ENCODE measurements around the gene CNGA3.
A peak's percentile ranks its signal among the peaks of the same experiment; 100 is the strongest.

The CNGA3 gene

DNA sequence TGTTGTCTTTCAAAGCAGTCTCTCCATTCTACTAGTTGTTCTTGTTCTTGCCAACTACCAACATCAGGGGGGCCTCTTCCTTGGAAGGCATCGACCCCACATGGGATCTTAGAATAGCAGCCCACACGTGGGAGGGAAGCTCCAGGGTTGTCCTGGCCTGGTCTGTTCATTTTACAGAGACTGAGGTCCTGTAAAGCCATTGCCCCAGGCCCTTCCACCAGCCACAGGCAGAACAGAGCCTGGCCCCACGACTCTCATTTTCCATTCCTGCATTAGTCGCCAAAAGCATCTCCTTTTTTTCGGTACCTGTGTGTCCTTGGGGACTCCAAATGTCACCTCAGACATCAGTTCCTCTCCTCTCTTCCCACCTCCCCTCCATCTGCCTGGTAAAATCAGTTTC lies 28.0 kb downstream of the CNGA3 start:
- in situ Hi-C loops (cut with HindIII; ENCODE audit: low sequenced_read_pairs) = no loop called here
- no peak for TF ChIP-seq CTCF (IDR thresholded peaks at IDR 0.05; ENCODE audit: low read depth, low read length, missing control alignments)
- no peak for DNase-seq (ENCODE audit: low read depth)
- H3K4me3 ChIP-seq (ENCODE audit: low read depth, low read length) = no peak overlapping the region

- DNase-seq (ENCODE audit: low read depth) = no peak
- no peak for TF ChIP-seq CTCF (IDR thresholded peaks at IDR 0.05; ENCODE audit: low read depth, low read length, missing control alignments)
- no peak overlapping the region for H3K4me3 ChIP-seq (ENCODE audit: low read depth, low read length)
- in situ Hi-C loops (cut with HindIII; ENCODE audit: low sequenced_read_pairs) = loop anchor here (25.0 kb wide), 1 partner anchor 563 kb away; no protein-coding TSS in a partner anchor
These were observed 28.8 kb downstream of the CNGA3 start for GRCh38 chr2:98374958-98375570.

- TF ChIP-seq CTCF (IDR thresholded peaks at IDR 0.05; ENCODE audit: low read depth, low read length, missing control alignments) = no peak
- DNase-seq (ENCODE audit: low read depth) = no peak
- in situ Hi-C loops (cut with HindIII; ENCODE audit: low sequenced_read_pairs) = loop anchor here (25.0 kb wide), 1 partner anchor 564 kb away; no protein-coding TSS in a partner anchor
- H3K4me3 ChIP-seq (ENCODE audit: low read depth, low read length) = no peak overlapping the region
These were observed 30.1 kb downstream of the CNGA3 start for GRCh38 chr2:98376301-98376910.

- H3K4me3 ChIP-seq (ENCODE audit: low read depth, low read length) = no peak overlapping the region
- in situ Hi-C loops (cut with HindIII; ENCODE audit: low sequenced_read_pairs) = loop anchor here (25.0 kb wide), 1 partner anchor 565 kb away; no protein-coding TSS in a partner anchor
- no peak for TF ChIP-seq CTCF (IDR thresholded peaks at IDR 0.05; ENCODE audit: low read depth, low read length, missing control alignments)
- DNase-seq (ENCODE audit: low read depth) = peak; percentile 59
These were observed 30.7 kb downstream of the CNGA3 start for GRCh38 chr2:98376996-98377395.

DNA sequence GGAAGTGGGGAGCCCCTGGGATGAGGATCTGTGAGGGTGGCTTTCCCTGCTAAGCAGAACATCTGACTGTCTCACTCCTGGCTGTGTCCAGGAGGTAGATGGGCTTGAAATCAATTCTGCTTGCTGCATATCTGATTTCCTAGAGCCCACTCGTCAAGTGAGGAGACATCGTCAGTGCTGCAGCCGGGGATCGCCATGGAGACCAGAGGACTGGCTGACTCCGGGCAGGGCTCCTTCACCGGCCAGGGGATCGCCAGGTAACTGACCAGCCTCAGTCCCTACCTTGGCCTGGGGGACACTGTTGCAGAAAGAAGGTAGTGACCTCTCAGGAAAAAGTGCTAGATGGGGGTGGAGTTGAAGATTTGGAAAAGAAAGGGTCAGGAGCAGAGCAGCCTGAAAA lies 31.3 kb downstream of the CNGA3 start:
- no peak for DNase-seq (ENCODE audit: low read depth)
- in situ Hi-C loops (cut with HindIII; ENCODE audit: low sequenced_read_pairs) = loop anchor here (25.0 kb wide), 1 partner anchor 565 kb away; no protein-coding TSS in a partner anchor
- no peak for TF ChIP-seq CTCF (IDR thresholded peaks at IDR 0.05; ENCODE audit: low read depth, low read length, missing control alignments)
- no peak overlapping the region for H3K4me3 ChIP-seq (ENCODE audit: low read depth, low read length)

DNA sequence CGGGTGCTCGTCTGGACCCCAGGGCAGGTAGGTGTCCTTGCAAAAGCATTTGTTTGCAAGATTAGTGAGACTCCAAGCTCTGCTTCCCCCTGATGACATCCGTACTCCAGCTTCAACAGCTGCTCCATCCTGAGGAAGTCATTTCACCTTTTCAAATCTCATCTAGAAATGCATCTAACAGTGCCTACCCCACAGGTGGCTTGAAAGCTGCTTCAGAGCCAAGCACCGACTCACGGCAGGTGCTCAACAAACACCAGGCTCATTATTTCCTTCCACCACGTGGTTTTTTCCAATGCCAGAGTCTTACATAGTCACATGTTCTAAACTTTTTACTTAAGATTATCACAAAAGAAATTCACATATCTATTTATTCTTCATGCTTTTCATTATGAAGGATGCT lies 31.9 kb downstream of the CNGA3 start:
- in situ Hi-C loops (cut with HindIII; ENCODE audit: low sequenced_read_pairs) = loop anchor here (25.0 kb wide), 1 partner anchor 566 kb away; no protein-coding TSS in a partner anchor
- no peak for TF ChIP-seq CTCF (IDR thresholded peaks at IDR 0.05; ENCODE audit: low read depth, low read length, missing control alignments)
- no peak for DNase-seq (ENCODE audit: low read depth)
- no peak overlapping the region for H3K4me3 ChIP-seq (ENCODE audit: low read depth, low read length)
